Liver (tissue), 9 donors: ENCODE data around the gene BPIFA3. TPM values are rescaled to one million over a fixed set of nuclear protein-coding genes. Genes with fewer than 3 reads are reported as not detected.

Source experiments
- DNase-seq: peaks from one replicate; pipeline ENCODE4 v3.0.0-alpha.2; 2017; ENCODE audit warnings: low spot score
- H3K27ac ChIP-seq, 2 donors: one replicate each; pipeline ENCODE4 v1.7.0; 2013; ENCODE audit warnings: inconsistent platforms in 2 of 2, low read length in 2 of 2, control low read depth in 1 of 2, low read depth in 1 of 2, mild to moderate bottlenecking in 1 of 2
- H3K27me3 ChIP-seq, 4 donors: one replicate each; pipeline versions ENCODE4 v1.6.1 to v1.7.0; 2013; ENCODE audit warnings: low read length in 3 of 4, inconsistent platforms in 1 of 4, mild to moderate bottlenecking in 1 of 4, moderate library complexity in 1 of 4; ENCODE audit not compliant: control insufficient read depth in 4 of 4, insufficient read depth in 4 of 4
- H3K36me3 ChIP-seq, 4 donors: one replicate each; pipeline versions ENCODE4 v1.6.1 to v1.7.0; 2013; ENCODE audit warnings: low read length in 3 of 4, mild to moderate bottlenecking in 3 of 4, low read depth in 1 of 4, moderate library complexity in 1 of 4; ENCODE audit not compliant: control insufficient read depth in 4 of 4, insufficient read depth in 3 of 4
- H3K4me1 ChIP-seq, 4 donors: one replicate each; pipeline versions ENCODE4 v1.6.1 to v1.7.0; 2013; ENCODE audit warnings: low read length in 3 of 4, mild to moderate bottlenecking in 3 of 4, moderate library complexity in 1 of 4; ENCODE audit not compliant: control insufficient read depth in 4 of 4, insufficient read depth in 4 of 4
- H3K4me3 ChIP-seq, 3 donors: one replicate each; pipeline versions ENCODE4 v1.6.1 to v1.7.0; 2013; ENCODE audit warnings: low read length in 3 of 3, control low read depth in 1 of 3, low read depth in 1 of 3, mild to moderate bottlenecking in 1 of 3
- H3K9ac ChIP-seq, 2 donors: one replicate each; pipeline ENCODE4 v1.7.0; 2013; ENCODE audit warnings: low read length in 2 of 2, mild to moderate bottlenecking in 2 of 2, moderate library complexity in 2 of 2, control low read depth in 1 of 2, low read depth in 1 of 2
- H3K9me3 ChIP-seq, 4 donors: one replicate each; pipeline versions ENCODE4 v1.6.1 to v1.7.0; 2013; ENCODE audit warnings: low read length in 3 of 4; ENCODE audit not compliant: control insufficient read depth in 4 of 4
- ATF3 ChIP-seq: IDR thresholded peaks from 2 replicates; pipeline ENCODE4 v1.6.1; 2016; ENCODE audit warnings: antibody characterized with exemption
- CTCF ChIP-seq: fragments of 150-350 bp; IDR thresholded peaks from 2 replicates; pipeline ENCODE4 v1.5.1; 2017; ENCODE audit warnings: improper control_type of control experiment, low read depth, low read length; ENCODE audit not compliant: missing input control
- EGR1 ChIP-seq, 2 donors: IDR thresholded peaks; 2 replicates each; pipeline ENCODE4 v1.6.1; 2016 to 2018; ENCODE audit warnings: antibody characterized with exemption in 2 of 2, low read depth in 2 of 2
- FOXA1 ChIP-seq: IDR thresholded peaks from 2 replicates; pipeline ENCODE4 v1.6.1; 2016; ENCODE audit warnings: antibody characterized with exemption
- FOXA2 ChIP-seq: IDR thresholded peaks from 2 replicates; pipeline ENCODE4 v1.6.1; 2016; ENCODE audit warnings: antibody characterized with exemption
- GABPA ChIP-seq, 2 donors: IDR thresholded peaks in 1 of 2; conservative IDR thresholded peaks in 1 of 2; 2 replicates each; pipeline ENCODE4 v1.6.1; 2016; ENCODE audit warnings: antibody characterized with exemption in 2 of 2, mild to moderate bottlenecking in 1 of 2, moderate library complexity in 1 of 2
- HNF4A ChIP-seq, 2 donors: conservative IDR thresholded peaks; 2 replicates each; pipeline ENCODE4 v1.6.1; 2016; ENCODE audit warnings: antibody characterized with exemption in 2 of 2, mild to moderate bottlenecking in 2 of 2
- HNF4G ChIP-seq: IDR thresholded peaks from 2 replicates; pipeline ENCODE4 v1.6.1; 2016; ENCODE audit warnings: antibody characterized with exemption
- JUND ChIP-seq, 2 donors: IDR thresholded peaks; 2 replicates each; pipeline ENCODE4 v1.6.1; 2016; ENCODE audit warnings: antibody characterized with exemption in 2 of 2
- MAX ChIP-seq: IDR thresholded peaks from 2 replicates; pipeline ENCODE4 v1.6.1; 2016; ENCODE audit warnings: antibody characterized with exemption
- NR2F2 ChIP-seq: IDR thresholded peaks from 2 replicates; pipeline ENCODE4 v1.6.1; 2016; ENCODE audit warnings: antibody characterized with exemption
- RAD21 ChIP-seq, 2 donors: IDR thresholded peaks; 2 replicates each; pipeline ENCODE4 v1.6.1; 2016; ENCODE audit warnings: antibody characterized with exemption in 2 of 2, mild to moderate bottlenecking in 2 of 2
- RXRA ChIP-seq, 2 donors: IDR thresholded peaks; 2 replicates each; pipeline ENCODE4 v1.6.1; 2017 to 2018; ENCODE audit warnings: antibody characterized with exemption in 2 of 2, mild to moderate bottlenecking in 1 of 2
- SP1 ChIP-seq: IDR thresholded peaks from 2 replicates; pipeline ENCODE4 v1.6.1; 2018; ENCODE audit warnings: antibody characterized with exemption, mild to moderate bottlenecking
- TAF1 ChIP-seq: conservative IDR thresholded peaks from 2 replicates; pipeline ENCODE4 v1.6.1; 2016; ENCODE audit warnings: antibody characterized with exemption, mild to moderate bottlenecking
- YY1 ChIP-seq: IDR thresholded peaks from 2 replicates; pipeline ENCODE4 v1.6.1; 2016; ENCODE audit warnings: antibody characterized with exemption, mild to moderate bottlenecking
- WGBS: extraction: QIAGEN DNeasy Blood & Tissue Kit; methylation state at CpG from one replicate; pipeline ENCODE4 v1.1.7; 2013; 5-methylcytosine and 5-hydroxymethylcytosine counted together
- polyA plus RNA-seq, 2 donors: library from polyadenylated mRNA; stranded (reverse) in 1 of 2; unstranded in 1 of 2; fragments of 200-250 nt in 1 of 2; fragments of >200 nt in 1 of 2; fragmentation: Nextera tagmentation in 1 of 2; extraction: Ambion mirVana in 1 of 2; gene quantifications; one replicate each; pipeline versions ENCODE4 v1.2.1 to v1.2.3, GENCODE V29; 2013 to 2015
- total RNA-seq, 2 donors: library from RNA; depleted of rRNA; stranded (reverse); fragments of >200 nt; gene quantifications; one replicate each; pipeline ENCODE4 v1.2.3, GENCODE V29; 2014
- TF ChIP-seq, protein P1 (sequence below): IDR thresholded peaks from 2 replicates; pipeline ENCODE4 v1.6.1; 2016; ENCODE audit warnings: antibody characterized with exemption
- TF ChIP-seq, protein P2 (sequence below): IDR thresholded peaks from 2 replicates; pipeline ENCODE4 v1.6.1; 2016; ENCODE audit warnings: antibody characterized with exemption, mild to moderate bottlenecking
- donor health status: healthy.
- donor health status: healthy.
- donor health status: healthy.
- donor health status: healthy.
- donor health status: healthy.

Gene BPIFA3
- total and polyA plus RNA-seq, 4 donors, result not detected

DNA sequence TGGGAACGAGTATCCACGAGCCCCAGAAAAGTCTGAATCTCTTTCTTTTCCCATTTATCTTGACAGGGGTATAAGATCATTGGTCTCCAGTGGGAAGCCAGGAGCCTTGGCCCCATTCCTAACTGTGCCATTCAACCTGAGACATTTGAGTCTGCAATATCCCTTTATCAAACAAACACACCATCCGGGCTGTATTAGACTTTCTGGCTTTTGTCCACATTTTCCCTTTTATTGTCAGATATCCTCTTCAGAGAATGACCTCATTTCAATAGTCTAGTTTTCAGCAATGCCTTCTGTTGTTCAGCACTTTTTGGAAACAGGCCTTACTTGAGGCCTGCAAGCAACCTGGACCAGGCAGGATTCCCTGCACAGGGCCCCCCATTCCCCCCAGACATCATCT, 34.3 kb downstream of the BPIFA3 start:
- TF ChIP-seq JUND (IDR thresholded peaks at IDR 0.05) (no peak), CTCF (no peak), HNF4G (no peak), FOXA2 (no peak), NR2F2 (no peak), ATF3 (no peak), TAF1 (no peak), EGR1 (IDR thresholded peaks at IDR 0.05; ENCODE audit: low read depth in 2 of 2) (no peak), YY1 (no peak), HNF4A (conservative IDR thresholded peaks at IDR 0.05) (no peak), SP1 (no peak), MAX (no peak), FOXA1 (no peak), RAD21 (IDR thresholded peaks at IDR 0.05) (no peak), GABPA (IDR thresholded peaks at IDR 0.05 in 1 of 2, conservative IDR thresholded peaks at IDR 0.05 in 1 of 2) (no peak)
- TF ChIP-seq, protein P1, sequence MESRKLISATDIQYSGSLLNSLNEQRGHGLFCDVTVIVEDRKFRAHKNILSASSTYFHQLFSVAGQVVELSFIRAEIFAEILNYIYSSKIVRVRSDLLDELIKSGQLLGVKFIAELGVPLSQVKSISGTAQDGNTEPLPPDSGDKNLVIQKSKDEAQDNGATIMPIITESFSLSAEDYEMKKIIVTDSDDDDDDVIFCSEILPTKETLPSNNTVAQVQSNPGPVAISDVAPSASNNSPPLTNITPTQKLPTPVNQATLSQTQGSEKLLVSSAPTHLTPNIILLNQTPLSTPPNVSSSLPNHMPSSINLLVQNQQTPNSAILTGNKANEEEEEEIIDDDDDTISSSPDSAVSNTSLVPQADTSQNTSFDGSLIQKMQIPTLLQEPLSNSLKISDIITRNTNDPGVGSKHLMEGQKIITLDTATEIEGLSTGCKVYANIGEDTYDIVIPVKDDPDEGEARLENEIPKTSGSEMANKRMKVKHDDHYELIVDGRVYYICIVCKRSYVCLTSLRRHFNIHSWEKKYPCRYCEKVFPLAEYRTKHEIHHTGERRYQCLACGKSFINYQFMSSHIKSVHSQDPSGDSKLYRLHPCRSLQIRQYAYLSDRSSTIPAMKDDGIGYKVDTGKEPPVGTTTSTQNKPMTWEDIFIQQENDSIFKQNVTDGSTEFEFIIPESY, result no peak
- TF ChIP-seq, protein P2, sequence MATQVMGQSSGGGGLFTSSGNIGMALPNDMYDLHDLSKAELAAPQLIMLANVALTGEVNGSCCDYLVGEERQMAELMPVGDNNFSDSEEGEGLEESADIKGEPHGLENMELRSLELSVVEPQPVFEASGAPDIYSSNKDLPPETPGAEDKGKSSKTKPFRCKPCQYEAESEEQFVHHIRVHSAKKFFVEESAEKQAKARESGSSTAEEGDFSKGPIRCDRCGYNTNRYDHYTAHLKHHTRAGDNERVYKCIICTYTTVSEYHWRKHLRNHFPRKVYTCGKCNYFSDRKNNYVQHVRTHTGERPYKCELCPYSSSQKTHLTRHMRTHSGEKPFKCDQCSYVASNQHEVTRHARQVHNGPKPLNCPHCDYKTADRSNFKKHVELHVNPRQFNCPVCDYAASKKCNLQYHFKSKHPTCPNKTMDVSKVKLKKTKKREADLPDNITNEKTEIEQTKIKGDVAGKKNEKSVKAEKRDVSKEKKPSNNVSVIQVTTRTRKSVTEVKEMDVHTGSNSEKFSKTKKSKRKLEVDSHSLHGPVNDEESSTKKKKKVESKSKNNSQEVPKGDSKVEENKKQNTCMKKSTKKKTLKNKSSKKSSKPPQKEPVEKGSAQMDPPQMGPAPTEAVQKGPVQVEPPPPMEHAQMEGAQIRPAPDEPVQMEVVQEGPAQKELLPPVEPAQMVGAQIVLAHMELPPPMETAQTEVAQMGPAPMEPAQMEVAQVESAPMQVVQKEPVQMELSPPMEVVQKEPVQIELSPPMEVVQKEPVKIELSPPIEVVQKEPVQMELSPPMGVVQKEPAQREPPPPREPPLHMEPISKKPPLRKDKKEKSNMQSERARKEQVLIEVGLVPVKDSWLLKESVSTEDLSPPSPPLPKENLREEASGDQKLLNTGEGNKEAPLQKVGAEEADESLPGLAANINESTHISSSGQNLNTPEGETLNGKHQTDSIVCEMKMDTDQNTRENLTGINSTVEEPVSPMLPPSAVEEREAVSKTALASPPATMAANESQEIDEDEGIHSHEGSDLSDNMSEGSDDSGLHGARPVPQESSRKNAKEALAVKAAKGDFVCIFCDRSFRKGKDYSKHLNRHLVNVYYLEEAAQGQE, result no peak
- Histone ChIP-seq H3K4me1 (no peaks in the 10 kb centered on the region), H3K27ac (no peak overlapping the region), H3K9ac (no peak overlapping the region), H3K27me3 (no peaks in the 10 kb centered on the region), H3K36me3 (no peaks in the 10 kb centered on the region), H3K4me3 (no peak overlapping the region), H3K9me3 (no peaks in the 10 kb centered on the region)
- 67% methylated on average over 3 of the region's 3 CpGs for WGBS
- DNase-seq, result no peak

- Histone ChIP-seq H3K9ac (no peak overlapping the region), H3K27ac (no peak overlapping the region), H3K9me3 (no peaks in the 10 kb centered on the region), H3K36me3 (no peaks in the 10 kb centered on the region), H3K27me3 (peaks cover 0 to 3% (median 0%) of the 10 kb centered on the region in 4 donors), H3K4me1 (no peaks in the 10 kb centered on the region), H3K4me3 (no peak overlapping the region)
- no peak for TF ChIP-seq MAX
- no peak for TF ChIP-seq EGR1 (IDR thresholded peaks at IDR 0.05; ENCODE audit: low read depth in 2 of 2)
- no peak for TF ChIP-seq YY1
- TF ChIP-seq ATF3, result no peak
- TF ChIP-seq, protein P1, result no peak
- no peak for TF ChIP-seq RXRA (IDR thresholded peaks at IDR 0.05)
- TF ChIP-seq HNF4A (conservative IDR thresholded peaks at IDR 0.05), result no peak
- WGBS, result 83% methylated on average over 3 of the region's 3 CpGs
- no peak for DNase-seq
Measured at GRCh38 chr20:33252460-33252859, 35.3 kb downstream of the BPIFA3 start.
